Astrocyte (in vitro differentiated cells and primary cell): Measurements from ENCODE around the gene TMEM272. TPM values are rescaled to one million over a fixed set of nuclear protein-coding genes. Genes with fewer than 3 reads are reported as not detected.

Experiments
- DNase-seq: peaks from one replicate; pipeline ENCODE4 v3.0.0-alpha.2; 2010; ENCODE audit warnings: low read depth
- FAIRE-seq: peaks from 2 replicates; lab custom pipeline; 2011; peaks lifted over from hg19 to GRCh38; lab: Jason Lieb, UNC
- H2AFZ ChIP-seq: 2 replicates; pipeline ENCODE4 v1.6.0; 2012; ENCODE audit warnings: low read depth, low read length, inconsistent platforms
- H3K27ac ChIP-seq: 2 replicates; pipeline ENCODE4 v1.5.1; 2011; ENCODE audit warnings: low read depth, low read length, inconsistent platforms
- H3K27me3 ChIP-seq: 2 replicates; pipeline ENCODE4 v1.6.0; 2011; ENCODE audit warnings: low read length, inconsistent platforms; ENCODE audit not compliant: insufficient read depth
- H3K36me3 ChIP-seq: 2 replicates; pipeline ENCODE4 v1.5.1; 2011; ENCODE audit warnings: low read length, inconsistent platforms; ENCODE audit not compliant: insufficient read depth
- H3K4me1 ChIP-seq: 2 replicates; pipeline ENCODE4 v1.5.1; 2011; ENCODE audit warnings: low read length, inconsistent platforms; ENCODE audit not compliant: insufficient read depth
- H3K4me2 ChIP-seq: 2 replicates; pipeline ENCODE4 v1.6.0; 2012; ENCODE audit warnings: low read length, inconsistent platforms
- H3K4me3 ChIP-seq: 2 replicates; pipeline ENCODE4 v1.5.1; 2011; ENCODE audit warnings: low read depth, mild to moderate bottlenecking, low read length, inconsistent platforms; ENCODE audit not compliant: insufficient read depth
- H3K79me2 ChIP-seq: 2 replicates; pipeline ENCODE4 v1.6.0; 2012; ENCODE audit warnings: mild to moderate bottlenecking, low read length, inconsistent platforms; ENCODE audit not compliant: insufficient read depth
- H3K9ac ChIP-seq: 2 replicates; pipeline ENCODE4 v1.6.0; 2012; ENCODE audit warnings: mild to moderate bottlenecking, low read length, inconsistent platforms
- H3K9me3 ChIP-seq: 2 replicates; pipeline ENCODE4 v1.5.1; 2012; ENCODE audit warnings: low read depth, mild to moderate bottlenecking, low read length, inconsistent platforms; ENCODE audit not compliant: insufficient read depth
- H4K20me1 ChIP-seq: 2 replicates; pipeline ENCODE4 v1.6.0; 2012; ENCODE audit warnings: low read length, inconsistent platforms; ENCODE audit not compliant: insufficient read depth
- H3K27ac Mint-ChIP-seq: one replicate; pipeline ENCODE4 v1.8.0; 2021; ENCODE audit warnings: mild to moderate bottlenecking, mixed read lengths; ENCODE audit not compliant: unreplicated experiment
- H3K27me3 Mint-ChIP-seq: one replicate; pipeline ENCODE4 v1.8.0; 2021; ENCODE audit warnings: low read depth, mixed read lengths; ENCODE audit not compliant: unreplicated experiment
- H3K36me3 Mint-ChIP-seq: one replicate; pipeline ENCODE4 v1.8.0; 2021; ENCODE audit warnings: low read depth, mixed read lengths; ENCODE audit not compliant: unreplicated experiment
- H3K4me1 Mint-ChIP-seq: one replicate; pipeline ENCODE4 v1.8.0; 2021; ENCODE audit warnings: low read depth, mixed read lengths; ENCODE audit not compliant: unreplicated experiment
- H3K4me3 Mint-ChIP-seq: one replicate; pipeline ENCODE4 v1.8.0; 2021; ENCODE audit warnings: mild to moderate bottlenecking, moderate library complexity, mixed read lengths; ENCODE audit not compliant: unreplicated experiment
- H3K9me3 Mint-ChIP-seq: one replicate; pipeline ENCODE4 v1.8.0; 2021; ENCODE audit warnings: mild to moderate bottlenecking, mixed read lengths; ENCODE audit not compliant: unreplicated experiment
- CTCF ChIP-seq: IDR thresholded peaks from 2 replicates; pipeline ENCODE4 v1.5.1; 2011; ENCODE audit warnings: low read depth, mild to moderate bottlenecking, inconsistent platforms, low read length, moderate library complexity; ENCODE audit not compliant: insufficient read depth
- EZH2 ChIP-seq: IDR thresholded peaks from 2 replicates; pipeline ENCODE4 v1.6.1; 2012; ENCODE audit warnings: mild to moderate bottlenecking, low read length, inconsistent platforms; ENCODE audit not compliant: insufficient read depth
- total RNA-seq: library from RNA; stranded (reverse); gene quantifications from 2 replicates; pipeline ENCODE4 v1.2.1, GENCODE V29; 2021

The TMEM272 gene
- total RNA-seq, 1 donor from 2014 or later = 0.05 TPM

- TF ChIP-seq EZH2 (no peak), CTCF (no peak)
- FAIRE-seq (no peak), DNase-seq (peak; percentile 75)
- Histone ChIP-seq H3K79me2 (no peaks in the 10 kb centered on the region), H3K9ac (peak overlapping the region; percentile 36), H4K20me1 (no peaks in the 10 kb centered on the region), H3K27me3 (no peaks in the 10 kb centered on the region), H3K4me2 (peak overlapping the region; percentile 47), H3K27ac (peak overlapping the region; percentile 30), H3K4me1 (peaks cover 21% of the 10 kb centered on the region), H2AFZ (no peak overlapping the region), H3K36me3 (peaks cover 12% of the 10 kb centered on the region), H3K4me3 (no peak overlapping the region), H3K9me3 (no peaks in the 10 kb centered on the region)
- H3K9me3 Mint-ChIP-seq = no peaks in the 10 kb centered on the region
- H3K4me3 Mint-ChIP-seq = peak overlapping the region; percentile 67
- H3K27ac Mint-ChIP-seq = peak overlapping the region; percentile 47
- peaks cover 28% of the 10 kb centered on the region for H3K36me3 Mint-ChIP-seq
- H3K27me3 Mint-ChIP-seq = no peaks in the 10 kb centered on the region
- H3K4me1 Mint-ChIP-seq = peaks cover 22% of the 10 kb centered on the region
Observed at GRCh38 chr13:51764184-51765141, 80.5 kb downstream of the TMEM272 start.

- H3K27me3 ChIP-seq = no peaks in the 10 kb centered on the region
- H3K4me1 ChIP-seq = peaks cover 24% of the 10 kb centered on the region
- TF ChIP-seq CTCF = no peak
- TF ChIP-seq EZH2 = no peak
- H3K4me2 ChIP-seq = no peak overlapping the region
- no peak overlapping the region for H3K27ac Mint-ChIP-seq
- DNase-seq (no peak), FAIRE-seq (no peak)
- H3K9me3 Mint-ChIP-seq = no peaks in the 10 kb centered on the region
- no peaks in the 10 kb centered on the region for H4K20me1 ChIP-seq
- no peaks in the 10 kb centered on the region for H3K79me2 ChIP-seq
- peaks cover 12% of the 10 kb centered on the region for H3K36me3 ChIP-seq
- peaks cover 28% of the 10 kb centered on the region for H3K36me3 Mint-ChIP-seq
- no peak overlapping the region for H3K4me3 ChIP-seq
- H3K9me3 ChIP-seq = no peaks in the 10 kb centered on the region
- no peak overlapping the region for H3K4me3 Mint-ChIP-seq
- no peak overlapping the region for H3K27ac ChIP-seq
- H3K27me3 Mint-ChIP-seq = no peaks in the 10 kb centered on the region
- peaks cover 23% of the 10 kb centered on the region for H3K4me1 Mint-ChIP-seq
- no peak overlapping the region for H3K9ac ChIP-seq
- H2AFZ ChIP-seq = no peak overlapping the region
Observed at GRCh38 chr13:51763486-51763885, 81.5 kb downstream of the TMEM272 start.

Other genes starting within 250 kb of the TMEM272 start
- gene DHRS12, start 41.0 kb downstream of the TMEM272 start, total RNA-seq = 4.0 and 4.9 TPM in 2 replicates
- not detected in 2 replicates for gene CCDC70, start 16.8 kb upstream of the TMEM272 start, total RNA-seq
- gene ATP7B, start 166.3 kb upstream of the TMEM272 start, total RNA-seq = 9.2 and 12.3 TPM in 2 replicates
- 57.7 and 62.1 TPM in 2 replicates for gene ALG11, start 167.2 kb upstream of the TMEM272 start, total RNA-seq
- gene UTP14C, start 179.5 kb upstream of the TMEM272 start, total RNA-seq = 20.6 and 23.9 TPM in 2 replicates